Mucosa of gallbladder (tissue), 1 donor: ENCODE data around the gene CLDN3. TPM values are rescaled to one million over a fixed set of nuclear protein-coding genes. Genes with fewer than 3 reads are reported as not detected.
"Not testable (repeated sequence)": the region's sequence is repeated elsewhere in the genome, so short reads cannot be mapped to it uniquely, and the experiment has no call there.

ENCODE experiments used
- DNase-seq: peaks from one replicate; pipeline ENCODE4 v3.0.0-alpha.2; 2020; ENCODE audit warnings: low spot score
- total RNA-seq: library from RNA; stranded (reverse); gene quantifications from one replicate; pipeline ENCODE4 v1.2.1, GENCODE V29; 2021
- donor health status: DM: no; HTN: no; CAD: no.

Gene CLDN3, protein sequence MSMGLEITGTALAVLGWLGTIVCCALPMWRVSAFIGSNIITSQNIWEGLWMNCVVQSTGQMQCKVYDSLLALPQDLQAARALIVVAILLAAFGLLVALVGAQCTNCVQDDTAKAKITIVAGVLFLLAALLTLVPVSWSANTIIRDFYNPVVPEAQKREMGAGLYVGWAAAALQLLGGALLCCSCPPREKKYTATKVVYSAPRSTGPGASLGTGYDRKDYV
- 129 TPM for total RNA-seq

- DNase-seq = peak; percentile 85
These were observed at the start of gene CLDN3 for GRCh38 chr7:73770002-73770859. Gene CLDN3 (minus strand): TSS chr7:73770270. CDS start chr7:73770049, 221 bp downstream.

DNA sequence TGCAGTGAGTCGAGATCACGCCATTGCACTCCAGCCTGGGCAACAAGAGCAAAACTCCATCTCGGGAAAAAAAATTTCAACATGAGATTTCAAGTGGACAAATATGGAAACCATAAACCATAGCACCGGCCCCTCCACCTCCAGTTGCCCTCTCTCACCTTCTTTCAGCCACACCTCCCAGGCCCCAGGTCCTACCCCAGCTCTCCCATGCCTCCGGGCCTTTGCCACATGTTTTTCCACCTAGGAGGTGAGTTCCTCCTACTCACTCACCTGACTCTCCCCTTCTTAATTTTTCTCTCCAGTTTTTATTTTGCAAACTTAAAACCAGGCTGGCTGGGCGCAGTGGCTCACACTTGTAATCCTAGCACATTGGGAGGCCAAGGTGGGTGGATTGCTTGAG, 47.1 kb upstream of the CLDN3 start:
- no peak for DNase-seq

DNA sequence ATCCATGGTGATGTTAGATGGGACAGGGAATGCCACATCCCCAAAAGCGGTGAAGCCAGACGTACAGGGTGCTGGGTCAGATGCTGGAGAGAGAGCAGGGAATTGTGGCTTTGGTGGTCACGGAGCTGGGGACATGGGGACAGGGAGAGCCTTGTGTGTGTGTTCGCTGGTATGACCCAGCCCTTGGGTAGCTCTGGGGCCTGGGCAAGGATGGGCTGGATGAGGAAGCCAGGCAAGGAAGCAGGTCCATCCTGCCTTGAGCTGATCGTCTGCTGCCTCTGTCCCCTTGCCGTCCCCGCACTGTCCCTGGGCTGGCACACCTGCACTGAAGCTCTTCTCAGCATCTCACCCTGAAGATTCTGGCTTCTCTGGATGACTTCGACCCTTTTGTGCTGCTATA, 45.4 kb upstream of the CLDN3 start:
- no peak for DNase-seq

DNA sequence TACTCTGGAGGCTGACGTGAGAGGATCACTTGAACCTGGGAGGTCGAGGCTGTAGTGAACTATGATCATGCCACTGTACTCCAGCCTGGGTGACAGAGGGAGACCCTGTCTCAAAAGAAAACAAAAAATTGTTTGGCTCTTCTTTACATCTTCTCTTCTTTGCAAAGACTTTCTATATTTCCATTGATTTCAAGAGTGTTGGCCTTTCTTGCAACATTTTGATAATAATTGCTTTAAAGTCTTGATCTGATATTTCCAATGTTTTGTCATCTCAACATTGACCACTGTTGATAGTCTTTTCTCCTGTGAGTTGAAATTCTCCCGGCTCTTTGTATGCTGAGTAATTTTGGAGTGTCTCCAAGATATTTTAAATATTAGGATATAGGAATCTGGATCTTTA, 42.9 kb upstream of the CLDN3 start:
- DNase-seq = no peak

DNA sequence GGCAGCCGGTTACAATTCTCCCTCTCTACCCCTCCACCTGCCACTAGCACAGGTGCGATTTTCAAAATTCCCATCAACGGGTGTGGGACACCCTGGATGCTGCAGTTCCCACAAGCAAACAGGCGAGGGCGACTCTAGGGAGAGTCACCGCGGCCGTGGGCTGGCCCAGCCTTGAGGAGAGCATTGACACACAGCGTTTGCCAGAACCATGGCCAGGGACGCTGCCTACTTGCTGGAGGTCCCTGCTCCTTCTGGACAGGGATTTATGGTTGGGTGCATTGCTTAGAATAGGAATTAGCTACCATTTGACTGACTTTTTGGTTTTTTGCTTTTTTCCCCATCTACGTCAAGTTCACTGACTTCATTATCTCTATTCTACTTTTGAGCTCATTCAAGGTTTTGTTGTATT, 41.7 kb upstream of the CLDN3 start:
- peak; percentile 58 for DNase-seq

DNA sequence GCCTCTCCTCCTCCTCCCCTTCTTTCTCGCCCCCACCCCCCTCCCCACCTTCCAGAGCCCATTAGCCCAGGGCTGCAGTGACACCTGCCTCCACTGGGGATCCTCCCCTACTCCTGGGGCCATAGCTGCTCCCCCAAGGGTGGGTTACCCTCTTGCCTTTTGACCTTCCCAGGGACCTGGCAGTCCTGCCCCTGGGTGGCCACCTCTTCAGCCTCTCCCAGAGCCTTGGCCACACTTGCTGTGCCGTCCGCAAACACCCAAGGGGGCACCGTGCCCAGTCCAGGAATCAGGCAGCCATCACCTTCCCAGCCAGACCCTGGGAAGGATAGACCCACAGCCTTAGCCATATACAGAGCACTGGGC, 40.9 kb upstream of the CLDN3 start:
- no peak for DNase-seq

- DNase-seq = no peak
These were observed 39.4 kb upstream of the CLDN3 start for GRCh38 chr7:73809467-73809951.

DNA sequence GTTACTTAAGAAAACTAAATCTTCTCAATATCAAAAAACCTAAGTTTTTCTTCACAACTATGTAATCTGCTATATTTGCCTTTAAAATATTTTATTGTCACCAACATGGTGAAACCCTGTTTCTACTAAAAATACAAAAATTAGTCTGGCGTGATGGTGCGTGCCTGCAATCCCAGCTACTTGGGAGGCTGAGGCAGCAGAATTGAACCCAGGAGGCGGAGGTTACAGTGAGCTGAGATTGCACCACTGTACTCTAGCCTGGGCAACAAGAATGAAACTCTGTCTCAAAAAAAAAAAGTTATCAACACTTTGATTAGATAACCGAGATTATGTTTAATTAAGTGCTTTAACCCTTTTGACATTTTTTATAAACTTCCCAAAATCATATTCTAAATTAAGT, 32.4 kb upstream of the CLDN3 start:
- no peak for DNase-seq

DNA sequence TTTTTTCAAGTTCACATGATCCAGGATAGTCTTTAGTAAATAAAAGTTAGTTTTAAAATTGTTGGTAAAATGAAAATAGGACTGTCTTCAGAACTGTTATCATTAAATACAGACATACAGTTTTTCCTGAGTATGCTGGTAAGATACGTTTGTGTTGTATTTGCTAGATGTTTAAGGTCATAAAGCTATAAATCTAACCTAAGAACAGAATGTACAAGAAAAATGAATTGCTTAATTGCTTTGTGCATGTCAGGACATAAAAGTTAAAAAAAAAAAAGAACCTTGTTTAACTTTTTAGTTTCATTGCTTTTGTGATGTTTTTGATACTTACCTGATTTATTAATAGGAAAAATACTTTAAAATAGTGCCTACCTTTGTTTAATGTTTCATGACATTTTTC, 31.5 kb upstream of the CLDN3 start:
- no peak for DNase-seq

- no peak for DNase-seq
These were observed 29.4 kb upstream of the CLDN3 start for GRCh38 chr7:73799282-73800141.

DNA sequence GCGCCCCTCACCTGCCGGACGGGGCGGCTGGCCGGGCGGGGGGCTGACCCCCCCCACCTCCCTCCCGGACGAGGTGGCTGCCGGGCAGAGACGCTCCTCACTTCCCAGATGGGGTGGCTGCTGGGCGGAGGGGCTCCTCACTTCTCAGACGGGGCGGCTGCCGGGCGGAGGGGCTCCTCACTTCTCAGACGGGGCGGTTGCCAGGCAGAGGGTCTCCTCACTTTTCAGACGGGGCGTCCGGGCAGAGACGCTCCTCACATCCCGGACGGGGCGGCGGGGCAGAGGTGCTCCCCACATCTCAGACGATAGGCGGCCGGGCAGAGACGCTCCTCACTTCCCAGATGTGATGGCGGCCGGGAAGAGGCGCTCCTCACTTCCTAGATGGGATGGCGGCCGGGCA, 27.1 kb upstream of the CLDN3 start:
- not testable (repeated sequence) for DNase-seq

DNA sequence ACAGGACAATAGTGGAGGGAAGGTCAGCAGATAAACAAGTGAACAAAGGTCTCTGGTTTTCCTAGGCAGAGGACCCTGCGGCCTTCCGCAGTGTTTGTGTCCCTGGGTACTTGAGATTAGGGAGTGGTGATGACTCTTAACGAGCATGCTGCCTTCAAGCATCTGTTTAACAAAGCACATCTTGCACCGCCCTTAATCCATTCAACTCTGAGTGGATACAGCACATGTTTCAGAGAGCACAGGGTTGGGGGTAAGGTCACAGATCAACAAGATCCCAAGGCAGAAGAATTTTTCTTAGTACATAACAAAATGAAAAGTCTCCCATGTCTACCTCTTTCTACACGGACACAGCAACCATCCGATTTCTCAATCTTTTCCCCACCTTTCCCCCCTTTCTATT, 26.6 kb upstream of the CLDN3 start:
- DNase-seq = not testable (repeated sequence)

- DNase-seq = not testable (repeated sequence)
These were observed 25.1 kb upstream of the CLDN3 start for GRCh38 chr7:73795188-73795587.

GRCh38 chr7:73791170-73791690, 21.2 kb upstream of the CLDN3 start:
- DNase-seq = not testable (repeated sequence)

DNA sequence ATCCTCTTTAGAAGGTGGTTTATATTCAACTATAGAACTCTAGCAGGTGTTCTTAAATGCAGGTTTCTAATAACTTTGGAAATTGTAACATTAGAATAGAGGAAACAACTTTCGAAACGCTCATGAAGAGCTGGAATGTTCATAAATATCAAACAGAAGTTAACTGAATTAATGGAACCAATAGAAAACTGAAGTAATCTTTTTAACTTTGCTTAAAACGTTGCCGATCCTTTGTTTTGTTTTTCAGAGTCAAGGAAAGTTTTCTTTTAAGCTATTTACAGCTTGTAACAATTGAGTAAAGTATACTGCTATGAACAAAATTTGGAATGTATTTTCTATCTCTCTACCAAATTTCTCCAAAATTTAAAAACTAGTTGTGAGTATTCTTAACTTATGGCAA, 19.0 kb upstream of the CLDN3 start:
- no peak for DNase-seq

GRCh38 chr7:73787786-73788048, 17.6 kb upstream of the CLDN3 start:
- DNase-seq = not testable (repeated sequence)

DNA sequence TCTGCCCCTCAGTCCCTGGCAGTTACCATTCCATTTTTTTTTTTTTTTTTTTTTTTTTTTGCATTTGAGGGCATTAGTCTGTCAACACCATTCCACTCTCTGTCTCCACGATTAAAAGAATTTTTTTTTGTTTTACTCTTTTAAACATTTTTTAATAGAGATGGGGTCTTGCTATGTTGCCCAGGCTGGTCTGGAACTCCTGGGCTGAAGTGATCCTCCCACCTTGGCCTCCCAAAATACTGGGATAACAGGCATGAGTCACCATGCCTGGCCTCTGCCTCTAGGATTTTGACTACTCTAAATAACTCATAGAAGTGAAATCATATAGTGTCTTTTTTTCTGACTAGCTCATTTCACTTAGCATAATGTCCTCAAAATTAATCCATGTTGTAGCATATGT, 16.5 kb upstream of the CLDN3 start:
- DNase-seq = no peak

DNA sequence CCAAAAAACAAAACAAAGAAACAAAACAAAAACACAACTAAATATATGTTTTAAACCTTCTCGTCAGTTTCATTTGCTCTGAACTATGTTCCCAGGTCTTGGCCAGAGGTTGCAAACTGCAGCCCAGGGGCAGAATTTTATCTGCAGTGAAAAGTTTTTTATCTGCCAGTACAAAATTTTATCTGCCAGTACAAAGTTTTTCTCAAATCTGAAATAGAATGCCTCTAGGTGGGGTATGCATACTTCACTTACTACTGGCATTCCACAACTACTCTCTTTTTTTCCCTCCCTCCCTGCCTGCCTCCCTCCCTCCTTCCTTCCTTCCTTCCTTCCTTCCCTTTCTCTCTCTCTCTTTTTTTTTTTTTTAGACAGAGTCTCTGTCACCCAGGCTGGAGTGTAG, 9.4 kb upstream of the CLDN3 start:
- DNase-seq = no peak

GRCh38 chr7:73778801-73779389, 8.8 kb upstream of the CLDN3 start:
- DNase-seq = no peak

GRCh38 chr7:73774923-73775322, 4.9 kb upstream of the CLDN3 start:
- DNase-seq = no peak

GRCh38 chr7:73773700-73774517, 3.8 kb upstream of the CLDN3 start:
- no peak for DNase-seq
